Stimulated activated CD8-positive, alpha-beta memory T cell treated with anti-CD3 and anti-CD28 coated beads, Interleukin-7, amount 100 ng/mL, for 1 hour (primary cell): ENCODE data around the gene E2F4.
A peak's percentile ranks its signal among the peaks of the same experiment; 100 is the strongest.

Experiments
- DNase-seq, 2 donors: peaks; one replicate each; pipeline ENCODE4 v3.0.0-alpha.2; 2020; ENCODE audit warnings: low read depth in 2 of 2

E2F4 gene

DNA sequence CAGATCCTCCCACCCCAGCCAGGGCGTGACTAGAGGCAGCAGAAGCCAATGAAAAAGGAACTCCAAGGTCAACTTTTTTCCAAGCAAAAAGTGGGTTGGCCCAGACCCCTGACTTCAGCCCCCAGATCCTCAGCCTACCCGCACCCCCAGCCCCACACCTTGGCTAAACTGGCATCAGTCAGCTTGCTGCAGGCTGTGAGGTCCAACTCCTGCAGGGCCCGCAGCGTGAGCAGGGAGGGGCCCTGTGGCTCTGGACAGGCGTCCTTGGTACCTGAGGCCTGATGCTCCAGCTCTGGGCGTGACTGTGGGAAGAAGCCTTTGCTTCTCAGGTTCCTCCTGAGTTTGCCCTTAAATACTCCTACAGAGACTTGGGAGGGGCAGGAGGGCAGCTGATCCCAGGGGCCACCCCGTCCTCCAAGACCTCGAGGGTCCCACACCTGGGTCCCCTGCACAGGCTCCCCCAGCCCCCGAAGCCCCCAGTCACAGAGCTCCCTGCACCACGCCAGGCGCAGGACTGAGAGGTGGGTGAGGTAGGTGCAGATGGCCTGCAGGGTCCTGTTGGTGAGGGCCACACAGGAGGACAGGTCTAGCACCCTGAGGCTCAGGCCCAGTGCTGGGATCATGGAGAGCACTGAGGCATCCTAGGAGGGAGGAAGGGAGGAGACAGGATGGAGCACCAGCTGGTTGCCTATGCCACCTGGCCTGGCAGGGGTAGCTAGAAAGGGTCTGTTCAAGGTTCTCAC lies 16.4 kb downstream of the E2F4 start:
- no peak for DNase-seq

DNA sequence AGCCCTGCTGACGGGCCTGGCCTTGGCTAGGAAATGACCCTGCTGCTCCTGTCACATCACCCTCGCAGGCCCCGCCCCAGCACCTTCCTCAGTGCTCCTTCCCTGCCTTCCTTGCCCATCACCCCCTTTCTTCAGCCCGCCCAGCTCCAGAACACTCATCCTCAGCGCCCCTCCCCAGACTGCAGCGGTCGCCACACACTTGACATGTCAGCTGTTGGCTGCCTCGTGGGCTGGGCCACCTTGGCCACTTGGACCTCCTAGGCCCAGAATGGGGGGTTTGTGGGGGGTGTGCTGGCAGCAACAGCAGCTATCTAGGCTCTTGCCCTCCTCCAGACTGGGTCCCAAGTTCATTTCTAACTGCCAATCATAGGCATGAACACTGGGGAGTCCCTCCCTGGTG lies 17.6 kb downstream of the E2F4 start:
- DNase-seq = no peak

DNA sequence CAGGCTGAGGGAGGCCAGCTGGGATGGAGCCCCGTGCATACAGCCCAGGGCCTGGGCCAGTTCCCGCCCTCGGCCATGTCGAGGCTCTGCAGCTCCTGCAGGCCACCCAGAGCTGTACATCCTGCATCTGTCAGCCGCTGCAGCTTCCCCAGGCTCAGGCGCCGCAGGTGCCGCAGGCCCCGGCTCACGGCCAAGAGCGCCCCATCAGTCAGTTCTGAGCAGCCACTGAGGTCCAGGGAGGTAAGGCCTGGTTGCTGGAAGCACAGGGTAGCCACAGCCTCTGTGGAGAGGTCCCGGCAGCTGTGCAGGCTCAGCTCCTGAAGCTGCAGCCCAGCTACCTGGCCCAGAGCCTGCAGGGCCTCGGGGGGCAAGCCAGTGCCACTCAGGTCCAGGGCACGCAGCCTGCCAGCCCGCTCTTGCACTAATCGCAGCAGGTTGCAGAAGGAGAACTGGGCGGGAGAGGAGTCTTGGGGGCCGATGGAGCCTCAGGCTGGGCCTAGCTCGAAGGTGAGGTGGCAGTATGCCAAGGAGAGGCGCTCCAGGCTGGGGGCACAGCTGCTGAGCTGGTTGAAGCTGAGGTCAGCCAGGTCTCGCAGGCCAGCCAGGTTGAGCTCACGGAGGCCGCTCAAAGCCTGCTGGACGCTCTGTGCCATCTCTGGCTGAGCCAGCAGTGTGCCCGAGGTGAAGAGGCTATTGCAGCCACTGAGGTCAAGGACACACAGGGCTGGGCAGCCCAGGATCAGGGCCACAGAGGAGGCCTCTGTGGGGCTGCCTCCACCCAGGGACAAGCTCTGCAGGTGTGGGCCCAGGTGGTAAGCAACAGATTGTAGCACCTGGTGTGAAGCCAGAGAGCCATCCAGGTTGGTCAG lies 18.3 kb downstream of the E2F4 start:
- DNase-seq = no peak

DNA sequence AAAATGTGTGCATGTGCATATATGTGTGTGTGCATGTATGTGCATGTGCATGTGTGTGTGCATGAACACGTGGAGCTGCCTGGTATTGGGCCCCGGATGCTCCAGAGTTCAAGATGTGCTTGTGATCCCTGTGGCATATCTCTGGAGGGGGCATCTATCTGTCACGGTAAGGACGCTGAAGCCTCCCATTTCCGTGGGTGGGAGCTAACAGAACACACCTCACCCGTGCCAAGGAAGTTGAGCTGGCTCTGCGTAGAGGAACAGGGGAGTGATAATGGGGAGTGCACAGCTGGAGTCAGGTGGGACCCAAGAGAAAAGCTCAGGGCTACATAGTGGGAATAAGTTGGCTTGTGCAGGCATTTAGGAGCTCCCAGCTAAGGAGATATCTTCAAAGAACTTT lies 19.7 kb downstream of the E2F4 start:
- DNase-seq = no peak

DNA sequence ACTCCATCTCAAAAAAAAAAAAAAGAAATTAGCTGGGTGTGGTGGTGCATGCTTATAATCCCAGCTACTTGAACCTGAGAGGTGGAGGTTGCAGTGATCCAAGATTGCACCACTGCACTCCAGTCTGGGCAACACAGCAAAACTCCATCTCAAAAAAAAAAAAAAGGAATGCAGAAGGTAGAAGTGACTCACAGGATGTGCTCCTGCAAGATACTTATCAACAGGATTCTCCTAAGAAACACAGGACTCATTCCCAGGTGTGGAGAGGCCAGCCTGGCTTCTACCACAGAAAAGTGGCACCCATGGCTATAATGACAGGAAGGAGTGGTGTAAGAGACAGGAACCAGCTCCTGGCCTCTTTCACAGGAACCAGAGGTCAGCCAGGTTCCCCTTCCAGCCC lies 20.8 kb downstream of the E2F4 start:
- DNase-seq = no peak

DNA sequence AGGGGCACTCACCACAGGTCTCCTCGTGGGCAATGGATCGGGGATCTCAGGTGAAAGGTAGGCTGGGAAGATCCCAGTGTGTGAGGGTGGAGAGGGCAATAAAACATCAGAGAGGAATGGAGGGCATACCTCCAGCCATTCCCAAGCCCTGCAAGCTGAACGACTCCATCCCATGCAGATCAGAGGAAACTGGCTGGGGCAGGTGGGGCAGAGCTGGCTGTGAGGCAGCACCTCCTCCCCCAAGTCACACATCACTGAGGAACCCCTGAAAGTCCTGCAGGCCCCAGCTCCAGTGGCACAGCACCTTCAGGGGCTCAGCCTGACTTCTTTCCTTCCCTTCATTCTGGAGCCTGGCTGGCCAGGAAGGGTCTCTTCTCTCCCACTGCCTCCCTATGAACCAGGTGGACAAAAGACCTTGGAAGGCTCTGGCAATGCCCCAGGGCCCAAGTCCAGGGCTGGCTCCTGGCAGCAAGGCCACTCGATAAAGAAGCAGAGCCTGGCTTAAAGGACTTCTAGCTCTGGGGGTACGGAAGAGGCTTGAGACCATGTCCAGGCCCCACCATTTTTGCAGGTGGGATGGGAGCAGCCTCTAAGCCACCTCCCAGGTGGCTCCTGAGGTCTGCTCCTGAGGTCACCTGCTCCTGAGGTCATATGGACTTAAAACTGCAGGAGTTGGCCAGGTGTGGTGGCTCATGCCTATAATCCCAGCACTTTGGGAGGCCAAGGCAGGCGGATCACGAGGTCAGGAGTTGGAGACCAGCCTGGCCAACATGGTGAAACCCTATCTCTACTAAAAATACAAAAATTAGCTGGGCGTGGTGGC lies 21.5 kb downstream of the E2F4 start:
- DNase-seq = no peak

DNA sequence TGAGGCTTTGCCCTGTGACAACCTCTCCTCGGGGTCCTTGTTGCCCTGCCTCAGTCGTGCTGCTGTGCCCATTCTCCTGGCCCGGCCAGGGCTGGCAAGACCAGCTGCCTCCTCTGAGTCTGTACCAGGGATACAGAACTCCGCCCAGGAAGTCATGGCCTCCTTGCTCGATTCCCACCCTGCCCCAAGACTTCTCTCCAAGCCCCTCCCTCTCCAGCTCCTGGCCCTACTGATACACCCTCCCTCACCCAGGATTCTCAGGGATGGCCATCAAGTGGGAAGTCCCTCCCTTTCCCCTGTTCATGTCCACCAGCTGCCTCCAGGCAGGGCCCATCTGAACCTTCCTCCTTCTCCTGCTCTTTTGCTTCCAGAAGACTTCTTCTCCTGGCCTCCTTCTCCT lies 23.8 kb downstream of the E2F4 start:
- DNase-seq = no peak

DNA sequence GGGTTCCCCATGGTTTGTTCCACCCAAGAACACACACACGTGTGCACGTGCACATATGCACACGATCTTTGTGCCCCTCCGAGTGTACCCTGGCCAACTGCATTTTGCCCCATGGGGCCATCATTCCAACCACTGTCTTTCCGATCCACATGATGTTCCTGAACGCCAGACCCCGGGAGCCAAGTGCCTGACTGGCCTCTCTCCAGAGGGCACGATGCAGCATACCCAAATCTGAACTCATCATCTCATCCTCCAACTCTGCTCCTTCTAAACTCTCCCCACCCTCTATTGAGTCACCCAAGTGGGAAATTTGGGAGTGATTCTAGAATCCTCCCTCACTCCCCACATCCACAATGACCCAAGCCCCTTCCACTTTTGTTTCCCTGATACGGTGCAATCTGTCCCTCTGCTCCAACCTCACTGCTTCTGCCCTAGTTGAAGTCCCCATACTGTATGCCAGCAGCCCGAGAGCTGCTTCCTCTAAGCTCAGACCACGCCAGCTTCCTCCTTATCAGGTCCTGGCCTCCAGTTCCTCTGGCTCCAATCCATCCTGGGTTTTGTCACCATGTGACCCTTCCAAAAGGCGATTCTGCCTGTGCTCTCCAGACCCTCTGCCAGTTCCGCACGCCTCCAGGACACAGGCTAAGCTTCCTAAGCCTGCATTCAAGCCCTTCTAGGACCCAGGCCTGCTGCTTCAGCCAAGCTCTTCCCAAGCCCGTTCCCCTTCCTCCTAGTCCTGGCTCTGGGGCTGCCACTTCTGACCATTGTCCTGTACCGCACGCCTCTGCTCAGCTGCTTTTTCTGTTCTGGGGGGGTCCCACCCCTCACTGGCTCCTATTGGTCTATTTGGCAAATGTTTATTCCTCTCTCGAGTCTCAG lies 24.9 kb downstream of the E2F4 start:
- no peak for DNase-seq

DNA sequence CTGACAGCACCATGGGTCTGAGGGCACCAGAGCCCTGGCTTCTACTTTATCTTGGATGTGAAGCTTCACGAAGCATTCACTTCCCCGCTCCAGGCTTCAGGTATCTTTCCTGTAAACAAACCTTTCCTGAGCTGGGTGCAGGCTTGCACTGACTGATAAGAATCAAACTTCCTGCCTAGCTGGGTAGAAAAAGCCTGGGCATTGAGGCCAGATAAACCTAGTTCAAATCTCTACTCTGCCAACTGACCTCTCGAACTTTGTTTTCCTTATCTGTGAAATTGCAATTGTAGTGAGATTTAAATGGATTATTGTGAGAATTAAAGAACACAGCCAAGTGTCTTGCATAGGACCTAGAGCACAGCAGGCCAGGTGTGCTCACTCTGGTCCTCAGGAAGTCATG lies 32.0 kb downstream of the E2F4 start:
- DNase-seq = no peak

DNA sequence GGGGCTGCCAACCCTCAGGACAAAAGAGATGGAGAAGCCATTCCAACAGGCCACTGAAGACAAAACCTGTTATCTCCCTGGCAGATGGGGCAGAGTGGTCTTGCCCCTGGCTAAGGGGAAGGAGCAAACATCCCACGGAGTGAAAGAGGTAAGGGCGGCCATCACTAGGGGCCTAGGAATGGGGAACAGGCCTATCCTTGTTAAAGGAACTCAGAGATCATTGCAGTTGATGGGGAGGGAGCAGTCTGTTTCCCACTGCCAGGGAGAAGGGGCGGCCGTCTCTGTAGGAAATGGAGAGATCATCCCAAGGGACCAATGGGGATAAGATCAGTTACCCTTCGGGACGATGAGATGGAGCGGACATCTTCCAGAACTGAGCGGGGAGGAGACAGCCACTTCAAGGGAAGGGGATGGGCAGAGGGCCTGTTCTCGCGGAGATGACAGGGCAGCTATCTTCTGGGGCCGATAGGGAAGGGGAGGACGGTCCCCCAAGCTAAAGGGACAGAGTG lies 34.4 kb downstream of the E2F4 start:
- DNase-seq = no peak

DNA sequence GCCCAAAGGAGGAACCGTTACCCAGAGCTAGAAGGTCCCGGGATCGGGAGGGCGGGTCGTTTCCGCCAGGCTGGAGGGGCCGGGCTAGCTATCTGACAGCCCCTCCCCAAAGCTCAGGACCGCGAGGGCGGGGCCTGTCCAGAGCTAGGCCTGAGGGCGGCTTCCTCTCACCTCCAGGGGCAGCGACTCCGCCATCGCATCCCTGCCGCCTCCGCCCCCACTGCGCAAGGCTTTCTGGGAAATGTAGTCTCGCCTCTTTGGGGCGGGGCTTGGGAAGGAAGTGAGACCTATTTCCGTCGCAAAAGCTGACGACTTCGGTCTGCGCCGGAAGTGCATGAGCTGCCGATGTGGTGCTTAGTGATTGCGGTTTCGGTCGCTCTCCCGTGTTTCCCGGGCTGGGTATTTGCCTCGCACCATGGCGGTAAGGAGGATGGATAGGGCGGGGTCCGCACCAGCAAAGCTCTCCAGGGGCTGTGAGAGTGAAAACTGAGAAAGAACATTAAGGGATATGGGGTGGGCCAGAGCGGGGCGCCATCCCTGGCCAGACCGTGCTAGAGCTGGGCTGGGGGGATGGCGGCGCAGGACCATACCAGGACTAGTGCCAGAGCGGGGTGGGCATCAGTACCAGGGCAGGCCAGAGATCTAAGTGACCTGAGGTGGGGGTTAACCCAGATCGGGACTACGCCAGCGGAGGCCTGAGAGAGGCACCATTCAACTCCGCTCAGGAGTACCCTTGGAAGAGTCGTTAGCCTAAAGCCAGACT lies 35.0 kb downstream of the E2F4 start, which contains the start of gene TMEM208:
TSS of gene TMEM208 (plus strand) at position 327 of the 763 bp plus-strand sequence. CDS start at position 416, 89 bp downstream.
- peak; percentile 95 to 98 for DNase-seq

DNA sequence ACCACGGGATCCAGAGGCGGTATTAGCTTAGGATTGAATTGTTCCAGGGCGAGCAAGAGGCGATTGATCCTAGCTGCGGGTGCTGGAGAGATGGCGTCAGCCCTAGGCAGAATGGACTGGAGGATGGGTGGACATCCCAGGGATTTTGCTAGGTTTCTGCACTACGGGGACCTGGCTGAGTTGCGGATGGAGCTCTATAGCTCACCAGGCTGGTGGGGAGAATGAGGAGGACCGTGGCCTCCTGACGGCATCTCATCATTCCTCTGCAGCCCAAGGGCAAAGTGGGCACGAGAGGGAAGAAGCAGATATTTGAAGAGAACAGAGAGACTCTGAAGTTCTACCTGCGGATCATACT lies 35.6 kb downstream of the E2F4 start:
- no peak for DNase-seq

DNA sequence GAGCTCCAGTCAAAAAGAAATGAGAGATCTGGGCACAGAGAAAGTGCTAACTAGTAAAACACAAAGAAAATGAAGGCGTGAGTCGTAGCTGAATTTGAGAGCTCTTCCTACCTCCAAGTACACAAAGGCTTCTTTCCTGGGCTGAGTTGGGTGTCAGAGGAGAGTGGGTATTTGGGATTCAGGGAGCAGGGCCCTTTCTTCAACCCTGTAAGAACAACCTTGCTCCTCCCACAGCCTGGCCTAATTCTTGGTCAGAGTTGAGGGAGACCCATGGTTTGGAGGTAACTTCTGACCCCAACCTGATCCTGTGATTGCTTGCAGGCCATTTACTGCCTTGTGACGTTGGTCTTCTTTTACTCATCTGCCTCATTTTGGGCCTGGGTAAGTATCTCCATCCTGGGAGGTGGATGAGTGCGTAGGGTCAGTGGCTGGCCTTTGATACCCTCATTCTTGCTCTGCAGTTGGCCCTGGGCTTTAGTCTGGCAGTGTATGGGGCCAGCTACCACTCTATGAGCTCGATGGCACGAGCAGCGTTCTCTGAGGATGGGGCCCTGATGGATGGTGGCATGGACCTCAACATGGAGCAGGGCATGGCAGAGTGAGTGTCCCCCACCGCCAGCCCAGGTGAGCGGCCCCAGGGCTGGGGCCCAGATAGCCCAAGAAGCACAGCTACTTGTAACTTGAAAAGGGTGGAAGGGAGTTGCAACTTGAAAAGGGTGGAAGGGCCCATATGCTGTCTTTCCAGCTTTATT lies 36.3 kb downstream of the E2F4 start:
- no peak for DNase-seq

DNA sequence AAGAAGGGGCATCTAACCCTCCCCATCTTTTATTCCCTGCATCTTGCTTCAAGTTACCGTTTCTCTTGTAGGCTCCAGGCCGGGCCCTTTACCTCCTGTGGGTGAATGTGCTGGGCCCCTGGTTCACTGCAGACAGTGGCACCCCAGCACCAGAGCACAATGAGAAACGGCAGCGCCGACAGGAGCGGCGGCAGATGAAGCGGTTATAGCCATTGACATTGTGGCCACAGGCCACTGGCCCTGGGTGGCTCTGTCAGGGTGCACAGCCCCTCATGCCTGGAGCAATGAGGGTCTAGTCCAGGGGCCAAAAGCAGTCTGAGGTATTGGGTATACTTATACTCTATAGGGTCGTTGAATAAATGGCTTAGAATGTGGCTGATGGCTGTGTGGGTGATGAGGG lies 37.0 kb downstream of the E2F4 start:
- DNase-seq = no peak

DNA sequence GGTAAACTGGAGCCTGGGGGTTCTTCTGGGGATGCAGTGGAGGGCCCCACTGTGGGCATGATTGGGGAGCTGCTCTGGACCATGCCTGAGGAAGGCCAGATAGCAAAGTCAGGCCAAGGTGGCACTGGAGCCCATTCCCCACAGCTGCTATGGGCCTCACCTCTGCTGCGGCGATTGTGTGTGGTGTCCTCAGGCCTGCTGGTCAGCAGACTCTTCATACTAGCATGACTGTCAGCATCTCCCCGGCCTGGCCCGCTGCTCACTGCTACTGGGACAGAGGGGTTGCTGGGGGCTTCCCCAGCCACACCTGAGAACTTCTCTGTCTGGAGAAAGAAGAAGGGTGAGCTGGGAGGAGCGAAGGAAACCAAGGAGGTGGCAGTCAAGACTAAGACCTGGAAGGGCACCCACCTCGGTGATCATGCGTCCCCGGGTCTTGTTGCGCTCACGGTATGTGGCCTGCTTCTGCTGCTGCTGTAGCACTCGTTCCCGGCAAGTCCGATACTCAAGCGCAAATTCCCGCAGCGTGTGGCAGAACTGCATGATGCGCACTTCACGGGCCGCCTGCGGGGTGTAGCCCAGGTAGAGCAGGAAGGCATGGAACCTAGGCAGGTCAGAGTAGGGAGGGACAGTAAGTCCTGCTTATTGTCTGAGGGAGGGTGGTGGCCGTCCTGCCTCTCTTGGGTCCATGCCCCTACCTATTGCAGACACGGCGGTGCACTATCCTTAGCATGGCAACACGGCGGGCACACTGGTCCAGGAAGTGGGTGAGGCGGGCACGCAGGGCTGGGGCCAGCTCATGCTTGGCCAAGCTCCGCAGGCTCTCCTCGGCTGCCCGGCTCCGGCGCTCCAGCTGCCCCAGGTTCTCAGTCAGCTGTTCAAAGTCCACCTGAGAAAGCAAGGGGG lies 38.2 kb downstream of the E2F4 start:
- no peak for DNase-seq

DNA sequence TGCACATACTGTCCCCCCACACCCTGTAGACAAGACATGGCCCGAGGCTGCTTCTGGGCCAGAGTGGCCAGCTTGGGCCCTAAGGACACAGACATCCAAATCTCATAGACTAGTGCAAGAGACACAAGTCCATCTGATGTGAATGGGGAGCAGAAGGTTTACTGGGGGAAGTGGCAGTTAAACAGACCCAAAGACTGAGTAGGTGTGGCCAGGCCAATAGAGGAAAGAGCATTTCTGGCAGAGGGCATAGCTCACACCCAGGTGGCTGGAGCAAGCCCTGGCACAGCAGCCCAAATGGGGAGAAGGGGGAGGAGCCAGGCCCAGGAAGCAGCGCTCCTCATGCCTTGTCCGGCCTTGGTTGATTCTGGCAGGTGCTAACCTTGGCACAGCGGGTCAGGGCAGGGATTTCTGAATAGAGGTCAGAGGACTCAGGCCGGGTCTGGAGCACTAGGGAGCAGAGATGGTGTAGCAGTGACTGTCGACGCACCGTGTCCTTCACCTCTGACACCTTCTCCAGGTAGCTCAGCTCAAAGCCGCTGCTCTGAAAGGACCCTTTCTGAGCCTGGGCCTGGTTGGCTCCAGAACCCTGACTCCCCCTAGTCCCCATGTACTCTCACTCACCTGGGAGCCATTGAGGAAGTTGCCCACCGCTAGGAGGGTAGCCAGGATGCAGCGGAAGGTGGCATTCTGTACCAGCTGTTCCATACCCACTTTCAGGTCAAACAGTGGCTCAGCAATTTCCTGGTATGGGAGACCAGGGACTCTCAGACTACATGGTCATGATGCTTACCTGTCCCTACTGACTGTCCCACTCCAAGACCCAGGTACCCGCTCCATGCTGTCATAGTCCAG lies 39.1 kb downstream of the E2F4 start:
- DNase-seq = no peak

DNA sequence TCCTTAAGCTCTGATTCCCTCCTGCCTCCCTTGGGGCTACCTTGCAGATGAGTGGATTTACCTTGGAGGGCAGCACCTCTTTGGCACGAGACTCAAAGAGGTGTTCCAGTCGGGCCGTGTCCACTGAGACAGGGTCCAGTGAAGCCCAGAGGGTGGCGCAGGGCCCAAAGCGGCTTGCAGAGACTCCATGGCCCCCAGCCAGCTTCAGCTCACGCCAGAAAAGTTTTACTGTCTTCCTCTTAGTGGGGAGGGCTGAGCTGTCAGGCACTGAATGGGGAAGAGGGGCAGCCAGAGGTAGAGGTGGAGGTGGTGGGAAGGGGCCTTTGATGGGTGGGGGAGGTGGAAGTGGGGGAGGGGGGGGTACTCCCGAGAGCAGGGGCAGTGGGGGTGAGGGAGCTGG lies 41.6 kb downstream of the E2F4 start:
- DNase-seq = no peak

DNA sequence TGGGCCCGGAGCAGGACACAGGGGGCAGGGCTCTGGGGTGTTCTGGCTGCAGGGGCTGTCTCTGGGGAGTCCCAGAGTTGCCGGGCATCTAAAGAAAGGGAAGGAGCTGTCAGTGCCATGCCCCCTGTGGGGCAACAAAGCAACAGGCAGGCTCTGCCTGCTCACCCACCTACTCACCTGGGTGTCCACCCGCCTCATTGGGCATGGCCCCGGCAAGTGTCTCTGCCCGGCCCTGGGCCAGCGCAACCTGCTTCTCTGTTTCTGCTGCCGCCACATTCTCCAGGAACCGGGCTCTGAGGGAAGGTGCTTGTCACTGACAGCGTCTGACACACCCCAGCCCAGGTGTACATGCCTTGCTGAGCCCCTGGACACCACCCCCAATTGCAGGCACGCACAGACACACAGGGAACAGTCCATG lies 42.2 kb downstream of the E2F4 start:
- DNase-seq = no peak
